Testis (tissue), 2 donors: ENCODE measurements around the gene ZEB2.

Experiments
- POLR2A ChIP-seq: fragments of 450-650 bp; IDR thresholded peaks from one replicate; pipeline ENCODE4 v1.6.1; 2017; ENCODE audit warnings: antibody characterized with exemption, mild to moderate bottlenecking, moderate library complexity
- TF ChIP-seq, protein P1 (sequence below), 3 experiments: fragments of 450-650 bp in 2 of 3; fragments of 200-600 bp in 1 of 3; sonication (generic) in 1 of 3; IDR thresholded peaks; one replicate each; pipeline ENCODE4 v1.5.1; 2016 to 2019; ENCODE audit warnings: antibody characterized with exemption in 3 of 3, mild to moderate bottlenecking in 2 of 3, moderate library complexity in 1 of 3

- TF ChIP-seq, protein P1, sequence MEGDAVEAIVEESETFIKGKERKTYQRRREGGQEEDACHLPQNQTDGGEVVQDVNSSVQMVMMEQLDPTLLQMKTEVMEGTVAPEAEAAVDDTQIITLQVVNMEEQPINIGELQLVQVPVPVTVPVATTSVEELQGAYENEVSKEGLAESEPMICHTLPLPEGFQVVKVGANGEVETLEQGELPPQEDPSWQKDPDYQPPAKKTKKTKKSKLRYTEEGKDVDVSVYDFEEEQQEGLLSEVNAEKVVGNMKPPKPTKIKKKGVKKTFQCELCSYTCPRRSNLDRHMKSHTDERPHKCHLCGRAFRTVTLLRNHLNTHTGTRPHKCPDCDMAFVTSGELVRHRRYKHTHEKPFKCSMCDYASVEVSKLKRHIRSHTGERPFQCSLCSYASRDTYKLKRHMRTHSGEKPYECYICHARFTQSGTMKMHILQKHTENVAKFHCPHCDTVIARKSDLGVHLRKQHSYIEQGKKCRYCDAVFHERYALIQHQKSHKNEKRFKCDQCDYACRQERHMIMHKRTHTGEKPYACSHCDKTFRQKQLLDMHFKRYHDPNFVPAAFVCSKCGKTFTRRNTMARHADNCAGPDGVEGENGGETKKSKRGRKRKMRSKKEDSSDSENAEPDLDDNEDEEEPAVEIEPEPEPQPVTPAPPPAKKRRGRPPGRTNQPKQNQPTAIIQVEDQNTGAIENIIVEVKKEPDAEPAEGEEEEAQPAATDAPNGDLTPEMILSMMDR (IDR thresholded peaks at IDR 0.05): no peak
- TF ChIP-seq POLR2A: no peak
Observed at GRCh38 chr2:144519597-144519933, 354 bp downstream of the ZEB2 start.
